HG03060 (cell line): Measurements from ENCODE around the gene MARCHF4.

Source experiments
- ATAC-seq: cut with Tn5 transposase; IDR thresholded peaks from one replicate; pipeline ENCODE4 v1.9.1; 2021; ENCODE audit warnings: low read depth, moderate number of reproducible peaks; ENCODE audit not compliant: unreplicated experiment

MARCHF4 gene

GRCh38 chr2:216352653-216353270 lies 19.5 kb downstream of the MARCHF4 start:
- no peak for ATAC-seq

DNA sequence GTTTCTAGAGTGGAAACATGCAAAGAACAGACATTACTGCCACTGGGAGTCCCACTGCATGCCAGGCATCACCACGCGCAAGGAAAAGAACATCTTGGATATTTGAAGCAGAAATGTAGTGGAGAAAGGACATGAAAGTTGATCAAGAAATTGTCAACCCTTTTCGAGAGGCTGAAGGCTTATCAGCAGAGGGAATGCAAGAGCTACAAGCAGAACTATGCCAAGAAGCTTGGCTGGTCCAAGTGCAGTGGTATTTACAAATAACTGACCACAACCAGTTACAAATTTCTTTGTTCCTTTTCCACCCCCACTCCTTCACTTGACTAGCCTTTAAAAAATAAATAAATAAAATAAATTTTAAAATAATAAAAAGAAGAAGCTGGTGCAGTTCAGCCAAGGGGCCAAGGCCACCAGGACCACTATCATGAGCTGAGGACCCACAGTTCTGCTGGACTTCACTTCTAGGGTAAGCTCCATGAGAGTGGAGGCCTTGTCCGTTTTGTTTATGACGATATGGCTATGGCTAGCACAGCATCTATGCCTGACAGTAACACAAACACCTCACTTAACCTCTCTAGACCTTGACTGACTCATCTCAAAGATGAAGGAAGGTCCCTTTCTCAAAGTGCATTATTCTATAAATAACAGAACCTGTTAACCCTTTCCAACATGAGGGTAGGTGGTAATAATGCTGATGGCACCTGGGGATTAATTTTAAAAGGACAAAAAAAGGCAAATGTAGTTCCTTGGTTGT lies 20.9 kb downstream of the MARCHF4 start:
- ATAC-seq: no peak

GRCh38 chr2:216350214-216350791 lies 22.0 kb downstream of the MARCHF4 start:
- no peak for ATAC-seq

- no peak for ATAC-seq
These were observed 22.9 kb downstream of the MARCHF4 start for GRCh38 chr2:216349366-216349765.

GRCh38 chr2:216348756-216349308 lies 23.5 kb downstream of the MARCHF4 start:
- ATAC-seq: no peak

- no peak for ATAC-seq
These were observed 25.5 kb downstream of the MARCHF4 start for GRCh38 chr2:216346781-216347180.

DNA sequence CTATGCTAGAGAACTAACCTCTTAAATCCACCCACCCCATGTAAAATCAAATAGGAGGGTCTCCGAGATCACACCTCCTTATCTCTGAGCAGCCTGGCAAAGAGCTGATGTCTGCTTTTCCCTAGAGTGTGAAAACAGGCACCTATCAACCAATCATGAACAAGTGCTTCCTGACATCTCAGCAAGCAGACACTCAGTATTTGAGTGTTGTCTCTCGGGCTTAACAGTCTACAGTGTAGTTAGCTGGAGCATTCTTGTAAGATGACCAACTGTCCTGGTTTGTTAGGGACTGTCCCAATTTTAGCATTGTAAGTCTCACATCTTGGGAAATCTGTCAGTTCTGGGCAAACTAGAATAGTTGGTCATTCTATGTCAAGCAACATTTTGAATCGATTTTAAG lies 26.4 kb downstream of the MARCHF4 start:
- ATAC-seq: no peak

- ATAC-seq: no peak
These were observed 27.4 kb downstream of the MARCHF4 start for GRCh38 chr2:216344950-216345300.

GRCh38 chr2:216344206-216344949 lies 27.9 kb downstream of the MARCHF4 start:
- no peak for ATAC-seq

- ATAC-seq: no peak
These were observed 28.9 kb downstream of the MARCHF4 start for GRCh38 chr2:216343221-216343980.

GRCh38 chr2:216341121-216341520 lies 31.2 kb downstream of the MARCHF4 start:
- no peak for ATAC-seq

- no peak for ATAC-seq
These were observed 32.0 kb downstream of the MARCHF4 start for GRCh38 chr2:216340280-216340631.

DNA sequence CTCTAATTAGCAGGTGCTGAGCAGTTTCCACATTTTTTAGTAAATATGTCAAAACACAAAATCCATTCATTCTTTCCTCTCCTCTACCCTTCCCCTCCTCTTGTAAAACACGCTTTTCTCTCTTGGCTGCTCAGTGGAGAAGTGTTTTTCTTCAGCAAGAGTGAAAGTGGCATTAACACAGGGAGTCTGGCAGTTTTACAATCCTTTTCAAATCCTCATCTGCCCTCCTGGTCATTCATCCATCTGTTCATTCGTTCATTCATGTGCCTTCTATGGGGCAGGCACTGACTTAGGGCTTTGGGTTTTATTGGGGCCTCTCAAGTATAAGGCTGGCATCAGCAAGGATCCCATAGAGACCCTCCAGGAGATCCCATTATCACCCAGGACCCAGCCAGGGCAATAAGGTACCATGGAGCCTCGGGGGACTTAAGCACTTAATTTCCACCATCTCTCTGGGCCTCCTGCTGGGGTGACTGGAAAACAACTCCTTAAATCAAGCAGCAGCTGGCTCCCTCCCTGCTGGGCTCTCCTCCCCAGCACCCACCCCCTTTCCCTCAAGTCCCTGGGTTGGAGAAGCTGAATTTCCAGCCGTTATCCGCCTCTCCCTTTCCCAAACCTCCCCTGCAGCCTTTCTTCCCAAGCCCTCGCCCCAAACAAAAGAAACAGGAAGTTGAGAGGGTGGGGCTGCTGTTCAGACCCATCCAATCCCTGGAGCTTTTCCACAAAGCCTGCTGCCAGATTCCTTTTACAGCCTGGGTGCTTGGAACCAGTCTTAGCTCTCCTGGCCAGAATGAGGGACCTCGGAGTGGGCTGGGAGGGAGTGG lies 32.6 kb downstream of the MARCHF4 start:
- no peak for ATAC-seq

DNA sequence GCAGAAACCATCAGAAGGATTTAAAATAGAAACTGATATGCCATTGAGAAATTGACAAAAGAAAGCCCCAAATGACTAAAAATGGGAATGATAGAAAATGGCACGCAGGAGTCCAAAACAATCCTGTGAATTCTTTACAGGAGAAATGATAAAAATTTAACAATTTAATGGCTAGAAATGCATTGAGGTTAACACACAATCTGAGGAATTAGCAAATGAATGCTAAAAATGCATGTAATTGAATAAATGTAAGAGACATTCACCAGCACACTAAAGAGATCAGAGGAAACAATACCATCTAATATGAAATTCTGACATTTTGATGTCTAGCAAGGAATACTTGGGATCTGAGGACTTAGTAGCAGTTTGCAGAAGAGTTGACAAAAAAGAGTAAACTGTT lies 37.0 kb downstream of the MARCHF4 start:
- ATAC-seq: no peak

GRCh38 chr2:216328347-216328746 lies 43.9 kb downstream of the MARCHF4 start:
- no peak for ATAC-seq

GRCh38 chr2:216327447-216327935 lies 44.8 kb downstream of the MARCHF4 start:
- no peak for ATAC-seq
